Lung (tissue), 12 donors: Measurements from ENCODE around the gene DDX19B. TPM values are rescaled to one million over a fixed set of nuclear protein-coding genes. Genes with fewer than 3 reads are reported as not detected.
"Not testable (repeated sequence)": the region's sequence is repeated elsewhere in the genome, so short reads cannot be mapped to it uniquely, and the experiment has no call there.

ENCODE experiments used
- ATAC-seq: fragments of 200-7000 bp; cut with Tn5 transposase; one replicate; pipeline ENCODE4 v1.9.1; 2020; ENCODE audit warnings: moderate number of reproducible peaks; ENCODE audit not compliant: insufficient read depth, low FRiP score
- DNase-seq, 3 donors: peaks; one replicate each; pipeline ENCODE4 v3.0.0-alpha.2; 2013 to 2017
- H3K27ac ChIP-seq, 2 donors: one replicate each; pipeline ENCODE4 v1.5.1; 2013; ENCODE audit warnings: mild to moderate bottlenecking in 2 of 2, moderate library complexity in 2 of 2, control low read depth in 1 of 2, inconsistent platforms in 1 of 2, low read depth in 1 of 2, low read length in 1 of 2
- H3K27me3 ChIP-seq, 3 donors: one replicate each; pipeline ENCODE4 v1.5.1; 2013; ENCODE audit warnings: low read length in 2 of 3; ENCODE audit not compliant: control insufficient read depth in 3 of 3, insufficient read depth in 3 of 3
- H3K36me3 ChIP-seq, 4 donors: one replicate each; pipeline ENCODE4 v1.5.1; 2013; ENCODE audit warnings: low read length in 4 of 4, mild to moderate bottlenecking in 1 of 4, moderate library complexity in 1 of 4; ENCODE audit not compliant: control insufficient read depth in 4 of 4, insufficient read depth in 4 of 4
- H3K4me1 ChIP-seq, 5 donors: one replicate each; pipeline ENCODE4 v1.5.1; 2013; ENCODE audit warnings: low read length in 5 of 5, mild to moderate bottlenecking in 2 of 5, moderate library complexity in 1 of 5; ENCODE audit not compliant: control insufficient read depth in 5 of 5, insufficient read depth in 5 of 5
- H3K4me3 ChIP-seq: one replicate; pipeline ENCODE4 v1.5.1; 2013; ENCODE audit warnings: mild to moderate bottlenecking, control low read depth, moderate library complexity
- H3K9ac ChIP-seq, 2 donors: one replicate each; pipeline ENCODE4 v1.5.1; 2013; ENCODE audit warnings: low read length in 2 of 2, control low read depth in 1 of 2; ENCODE audit not compliant: insufficient read depth in 1 of 2
- H3K9me3 ChIP-seq, 4 donors: one replicate each; pipeline ENCODE4 v1.5.1; 2013; ENCODE audit warnings: low read length in 3 of 4, mild to moderate bottlenecking in 1 of 4, moderate library complexity in 1 of 4; ENCODE audit not compliant: control insufficient read depth in 4 of 4, insufficient read depth in 3 of 4
- CTCF ChIP-seq: IDR thresholded peaks from 2 replicates; pipeline ENCODE4 v1.5.1; 2012; ENCODE audit warnings: mild to moderate bottlenecking; ENCODE audit errors: control extremely low read depth, extremely low read depth
- WGBS, 2 donors: extraction: QIAGEN DNeasy Blood & Tissue Kit; methylation state at CpG; one replicate each; pipeline ENCODE4 v1.1.7; 2013; 5-methylcytosine and 5-hydroxymethylcytosine counted together
- polyA plus RNA-seq, 2 donors: library from polyadenylated mRNA; stranded (reverse); fragments of 200-250 nt; gene quantifications; one replicate each; pipeline ENCODE4 v1.2.1, GENCODE V29; 2013
- total RNA-seq, 2 donors: library from RNA; depleted of rRNA in 1 of 2; stranded (reverse); fragments of >200 nt in 1 of 2; gene quantifications; one replicate each; pipeline ENCODE4 v1.2.1, GENCODE V29; 2014 to 2021
- donor health status: control.
- donor health status: control.
- donor health status: Bipolar disorder and iron deficiency.
- donor health status: healthy.
- donor health status: DM: yes; HTN: yes; CAD: no.

DDX19B gene
- total and polyA plus RNA-seq, 4 donors: 23.2 to 32.7 (median 27.1) TPM

GRCh38 chr16:70289229-70290094 lies 9.5 kb upstream of the DDX19B start, which contains the start of gene AARS1:
AARS1 (minus strand) TSS chr16:70289506; CDS start chr16:70282763, 6,743 bp downstream.
- ATAC-seq (peak; percentile 99), DNase-seq (peak; percentile 98 to 100 (median 100))
- Histone ChIP-seq H3K4me1 (peaks cover 0 to 6% (median 0%) of the 10 kb centered on the region in 5 donors), H3K9ac (peak within 1 kb of the TSS; percentile 88 to 95), H3K27me3 (no peaks in the 10 kb centered on the region), H3K4me3 (peak within 1 kb of the TSS; percentile 84), H3K36me3 (peaks cover 0 to 2% (median 0%) of the 10 kb centered on the region in 4 donors), H3K9me3 (no peaks in the 10 kb centered on the region), H3K27ac (peak within 1 kb of the TSS; percentile 89 to 98)
- TF ChIP-seq CTCF: no peak
- 2 to 3% methylated on average over 48 to 53 of the region's 53 CpGs for whole genome bisulfite sequencing, 2 donors

DNA sequence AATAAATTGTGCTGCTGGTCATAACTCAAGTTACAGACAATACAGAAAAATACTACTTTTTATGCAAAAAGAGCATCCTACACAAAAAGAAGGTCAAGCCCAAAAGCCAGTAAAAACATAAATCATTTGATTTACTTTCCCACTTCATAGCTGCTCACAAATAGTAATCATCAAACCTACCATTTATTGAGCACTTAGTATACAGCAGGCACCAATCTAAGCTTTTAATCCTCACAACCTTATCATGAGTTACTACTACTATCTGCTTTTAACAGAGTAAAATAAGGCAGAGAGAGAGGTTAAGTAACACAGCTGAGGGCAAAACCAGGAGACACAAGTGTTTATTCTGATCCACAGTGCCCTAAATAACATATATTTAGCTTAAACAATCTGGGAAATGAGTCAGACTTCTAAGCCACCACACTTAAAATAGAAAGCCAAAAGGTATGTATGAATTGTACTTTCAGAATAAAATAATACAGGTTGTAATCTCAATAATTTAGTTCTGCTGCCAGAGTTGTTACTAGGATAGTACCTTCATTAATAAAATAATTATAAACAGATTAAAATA lies 8.0 kb upstream of the DDX19B start:
- Histone ChIP-seq H3K9ac (no peak overlapping the region), H3K36me3 (peaks cover 0 to 1% (median 0%) of the 10 kb centered on the region in 4 donors), H3K27ac (no peak overlapping the region), H3K4me1 (peaks cover 0 to 6% (median 0%) of the 10 kb centered on the region in 5 donors), H3K9me3 (no peaks in the 10 kb centered on the region), H3K4me3 (no peak overlapping the region), H3K27me3 (no peaks in the 10 kb centered on the region)
- ATAC-seq (no peak), DNase-seq (no peak)
- no peak for TF ChIP-seq CTCF

GRCh38 chr16:70292148-70292547 lies 6.8 kb upstream of the DDX19B start:
- 95 to 97% methylated on average over 11 of the region's 11 CpGs for WGBS, 2 donors
- not testable (repeated sequence) for DNase-seq, H3K36me3 ChIP-seq, H3K27ac ChIP-seq, H3K9me3 ChIP-seq, H3K9ac ChIP-seq, ATAC-seq, H3K4me1 ChIP-seq, H3K27me3 ChIP-seq, H3K4me3 ChIP-seq

DNA sequence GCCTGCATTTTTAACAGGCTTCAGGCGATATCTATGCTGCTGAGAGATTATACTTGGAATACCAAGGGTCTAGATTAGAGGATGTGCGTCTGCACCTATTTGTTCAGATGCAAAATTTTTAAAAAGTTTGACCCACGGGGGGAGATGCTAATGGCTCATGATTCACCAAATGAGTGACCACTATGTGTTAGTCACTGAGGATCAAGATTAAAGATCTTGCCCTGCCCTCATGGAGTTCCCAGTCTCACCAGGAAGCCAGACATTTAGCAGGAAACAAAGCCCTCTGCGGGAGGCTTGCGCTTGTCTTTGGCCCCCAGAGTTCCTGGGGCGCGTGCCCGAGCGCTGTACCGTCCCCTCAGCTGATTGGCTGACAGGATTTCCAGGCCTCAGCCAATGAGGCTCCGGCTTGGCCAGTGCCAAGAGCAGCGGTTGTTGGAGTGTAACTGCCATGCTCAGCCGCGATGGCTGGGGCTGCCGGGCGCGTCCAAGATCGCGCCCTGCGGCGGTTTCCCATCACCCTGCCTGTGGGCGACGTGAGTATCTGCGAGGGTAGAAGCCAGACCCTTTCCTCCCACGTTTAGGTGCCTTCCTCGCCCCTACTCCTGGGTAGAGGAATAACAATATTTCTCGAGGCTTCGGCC lies 4.5 kb upstream of the DDX19B start:
- TF ChIP-seq CTCF: no peak
- Histone ChIP-seq H3K9me3 (no peaks in the 10 kb centered on the region), H3K36me3 (no peaks in the 10 kb centered on the region), H3K4me3 (no peak overlapping the region), H3K4me1 (peaks cover 0 to 7% (median 2%) of the 10 kb centered on the region in 5 donors), H3K27ac (no peak overlapping the region), H3K9ac (no peak overlapping the region), H3K27me3 (no peaks in the 10 kb centered on the region)
- no peak for DNase-seq
- WGBS, 2 donors: 93 to 96% methylated on average over 28 of the region's 28 CpGs
- ATAC-seq: no peak
